ENCODE measurements around the gene ASTN2. TPM values are rescaled to one million over a fixed set of nuclear protein-coding genes. Genes with fewer than 3 reads are reported as not detected.

Gene ASTN2
- total RNA-seq, 5 donors from 2014 or later (not counting 1 experiment from before 2014, with no cell fraction given): 3.7 to 4.8 (median 4.4) TPM

DNA sequence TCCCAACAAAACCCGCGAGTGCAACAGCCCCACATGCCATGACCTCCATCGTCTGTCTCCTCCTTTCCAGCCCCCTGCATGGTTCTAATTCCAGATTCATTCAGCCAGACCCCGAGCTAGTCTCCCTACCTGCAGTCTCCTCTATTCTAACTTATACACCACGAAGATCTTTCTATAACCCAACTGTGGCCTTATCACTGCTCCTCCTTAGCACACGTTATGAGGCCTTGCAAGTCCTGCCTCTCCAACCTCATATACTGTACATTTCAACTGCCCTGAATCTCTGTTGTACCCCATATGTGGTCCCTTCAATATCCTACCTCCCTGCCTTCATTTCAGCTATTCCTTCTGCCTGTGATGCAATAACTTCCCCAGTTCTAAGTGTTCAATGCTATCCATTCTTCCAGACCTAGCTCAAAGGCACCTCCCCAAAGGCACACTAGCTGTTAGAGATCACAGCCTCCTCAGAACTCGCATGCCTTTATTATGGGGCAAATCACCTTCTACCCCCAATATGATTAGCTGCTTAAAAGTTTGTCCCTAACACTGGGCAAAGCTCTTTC, 942.8 kb downstream of the ASTN2 start:
- H3K4me3 Mint-ChIP-seq: no peak overlapping the region
- Histone ChIP-seq H3K9me3 (no peaks in the 10 kb centered on the region), H3K4me1 (ENCODE audit: control insufficient read depth in 1 of 2, extremely low read depth in 1 of 2, insufficient read depth in 2 of 2, low read length in 2 of 2) (no peaks in the 10 kb centered on the region), H3K27ac (ENCODE audit: low read length) (no peak overlapping the region), H3K27me3 (replicated peaks in 1 of 2; ENCODE audit: control insufficient read depth in 2 of 2, extremely low read depth in 1 of 2, insufficient read depth in 2 of 2, low read length in 1 of 2) (no peaks in the 10 kb centered on the region), H3K4me3 (ENCODE audit: control insufficient read depth in 1 of 2, extremely low read depth in 1 of 2, low read length in 1 of 2) (no peak overlapping the region), H3K36me3 (ENCODE audit: control insufficient read depth in 2 of 2, extremely low read depth in 1 of 2, insufficient read depth in 1 of 2, low read length in 1 of 2) (no peaks in the 10 kb centered on the region)
- no peaks in the 10 kb centered on the region for H3K27me3 Mint-ChIP-seq
- H3K9me3 Mint-ChIP-seq: no peaks in the 10 kb centered on the region
- WGBS (ENCODE audit: insufficient coverage): 94% methylated on average over 6 of the region's 7 CpGs
- H3K36me3 Mint-ChIP-seq: peaks cover 31% of the 10 kb centered on the region
- POLR2A ChIA-PET: no interaction called here
- CTCF ChIA-PET: interaction anchor here (0.6 to 0.7 kb wide), 2 partner anchors 10 to 120 kb away, joined by 3 to 6 read pairs; no protein-coding TSS in a partner anchor
- no peaks in the 10 kb centered on the region for H3K4me1 Mint-ChIP-seq
- no peak overlapping the region for H3K27ac Mint-ChIP-seq
- DNase-seq (no peak), ATAC-seq (replicated peaks in 1 of 4) (no peak)

DNA sequence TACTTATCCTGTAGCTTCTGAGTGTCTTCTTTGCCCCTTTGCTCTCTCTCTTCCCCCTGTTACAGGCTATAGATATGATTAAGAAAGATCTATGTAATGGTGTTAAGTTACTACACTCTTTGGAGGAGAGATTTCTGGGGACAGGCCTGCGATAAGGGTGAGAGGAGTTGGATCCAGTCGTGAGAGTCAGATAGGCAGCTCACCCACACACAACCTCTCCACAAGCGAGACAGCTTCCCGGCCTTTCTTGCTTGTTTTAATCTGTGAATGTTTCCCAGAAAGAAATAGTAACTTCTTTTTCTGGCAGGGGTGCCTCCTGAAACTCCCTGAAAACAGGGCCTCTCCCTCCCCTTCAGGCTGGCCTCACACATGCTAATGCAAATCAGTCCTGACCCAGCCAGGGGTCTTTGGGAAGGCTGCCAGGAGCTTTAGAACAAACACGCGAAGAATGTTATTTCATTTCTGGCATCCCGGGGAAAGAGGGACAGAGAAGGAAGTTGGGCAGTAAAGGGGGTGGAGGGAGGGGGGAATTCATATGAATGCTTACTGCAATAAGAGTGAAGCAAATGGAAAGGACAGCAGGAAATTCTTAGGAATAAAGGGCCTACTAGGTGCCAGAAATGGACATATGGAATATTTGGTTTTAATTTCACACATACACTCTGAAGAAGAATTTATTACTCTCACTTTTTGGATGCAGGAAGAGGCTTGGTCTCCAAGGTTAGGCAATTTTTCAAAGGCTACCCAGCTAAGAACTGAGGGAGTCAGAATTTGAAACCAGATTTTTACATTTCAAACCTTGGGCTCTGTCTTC, 943.6 kb downstream of the ASTN2 start:
- Mint-ChIP-seq H3K36me3 (peaks cover 29% of the 10 kb centered on the region), H3K4me3 (no peak overlapping the region), H3K27me3 (no peaks in the 10 kb centered on the region), H3K4me1 (no peaks in the 10 kb centered on the region), H3K9me3 (no peaks in the 10 kb centered on the region), H3K27ac (no peak overlapping the region)
- 0% methylated on average over 1 of the region's 7 CpGs for WGBS (ENCODE audit: insufficient coverage)
- H3K36me3 ChIP-seq (ENCODE audit: control insufficient read depth in 2 of 2, extremely low read depth in 1 of 2, insufficient read depth in 1 of 2, low read length in 1 of 2): no peaks in the 10 kb centered on the region
- no peaks in the 10 kb centered on the region for H3K27me3 ChIP-seq (replicated peaks in 1 of 2; ENCODE audit: control insufficient read depth in 2 of 2, extremely low read depth in 1 of 2, insufficient read depth in 2 of 2, low read length in 1 of 2)
- ATAC-seq (replicated peaks in 1 of 4): no peak
- no peak overlapping the region for H3K4me3 ChIP-seq (ENCODE audit: control insufficient read depth in 1 of 2, extremely low read depth in 1 of 2, low read length in 1 of 2)
- no peaks in the 10 kb centered on the region for H3K4me1 ChIP-seq (ENCODE audit: control insufficient read depth in 1 of 2, extremely low read depth in 1 of 2, insufficient read depth in 2 of 2, low read length in 2 of 2)
- H3K9me3 ChIP-seq: no peaks in the 10 kb centered on the region
- CTCF ChIA-PET: no interaction called here
- DNase-seq: no peak
- H3K27ac ChIP-seq (ENCODE audit: low read length): no peak overlapping the region
- POLR2A ChIA-PET: no interaction called here

DNA sequence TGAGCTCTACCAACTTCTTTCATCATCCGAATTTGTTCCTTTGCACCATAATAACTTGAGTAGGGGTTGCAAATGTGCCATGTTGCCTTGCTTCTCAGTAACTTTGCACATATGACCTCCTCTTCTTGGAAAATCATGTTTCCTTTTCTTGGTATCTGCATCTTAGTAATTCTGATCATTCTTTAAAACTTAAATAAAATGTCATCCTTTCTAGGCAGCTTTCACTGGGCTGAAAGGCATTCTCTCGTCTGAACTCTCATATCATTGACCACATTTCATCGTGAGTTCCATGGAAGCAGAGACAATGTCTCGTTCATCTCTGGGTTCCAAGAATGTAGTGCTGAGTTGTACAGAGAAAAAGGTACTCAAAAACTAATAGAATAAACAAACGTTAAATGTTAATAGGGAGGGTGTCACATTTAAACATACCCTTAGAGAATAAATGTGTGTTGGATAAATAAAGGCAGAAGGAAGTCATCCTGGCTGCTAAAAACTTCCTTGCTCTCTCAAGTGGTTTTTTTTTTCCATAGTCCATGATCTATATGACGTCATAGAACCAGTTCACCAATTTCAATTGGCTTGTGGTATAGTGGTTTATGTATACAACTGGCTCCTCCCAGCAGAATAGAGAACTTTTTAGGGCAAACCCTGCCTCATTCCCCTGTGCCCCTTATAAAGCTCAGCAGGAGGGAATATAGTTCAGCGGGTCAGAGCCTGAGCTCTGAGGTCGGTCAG, 945.9 kb downstream of the ASTN2 start:
- ChIA-PET CTCF (no interaction called here), POLR2A (interaction anchor here in 1 of 2 donors (0.6 kb wide), 1 partner anchor 482 kb away, joined by 5 read pairs; no protein-coding TSS in a partner anchor)
- no CpG with 5 or more reads among the region's 8 CpGs for WGBS (ENCODE audit: insufficient coverage)
- Mint-ChIP-seq H3K36me3 (peaks cover 14% of the 10 kb centered on the region), H3K27me3 (no peaks in the 10 kb centered on the region), H3K4me3 (no peak overlapping the region), H3K27ac (no peak overlapping the region), H3K9me3 (no peaks in the 10 kb centered on the region), H3K4me1 (no peaks in the 10 kb centered on the region)
- Histone ChIP-seq H3K36me3 (ENCODE audit: control insufficient read depth in 2 of 2, extremely low read depth in 1 of 2, insufficient read depth in 1 of 2, low read length in 1 of 2) (no peaks in the 10 kb centered on the region), H3K4me1 (ENCODE audit: control insufficient read depth in 1 of 2, extremely low read depth in 1 of 2, insufficient read depth in 2 of 2, low read length in 2 of 2) (no peaks in the 10 kb centered on the region), H3K4me3 (ENCODE audit: control insufficient read depth in 1 of 2, extremely low read depth in 1 of 2, low read length in 1 of 2) (no peak overlapping the region), H3K9me3 (no peaks in the 10 kb centered on the region), H3K27me3 (replicated peaks in 1 of 2; ENCODE audit: control insufficient read depth in 2 of 2, extremely low read depth in 1 of 2, insufficient read depth in 2 of 2, low read length in 1 of 2) (no peaks in the 10 kb centered on the region), H3K27ac (ENCODE audit: low read length) (no peak overlapping the region)
- DNase-seq (no peak), ATAC-seq (replicated peaks in 1 of 4) (no peak)

DNA sequence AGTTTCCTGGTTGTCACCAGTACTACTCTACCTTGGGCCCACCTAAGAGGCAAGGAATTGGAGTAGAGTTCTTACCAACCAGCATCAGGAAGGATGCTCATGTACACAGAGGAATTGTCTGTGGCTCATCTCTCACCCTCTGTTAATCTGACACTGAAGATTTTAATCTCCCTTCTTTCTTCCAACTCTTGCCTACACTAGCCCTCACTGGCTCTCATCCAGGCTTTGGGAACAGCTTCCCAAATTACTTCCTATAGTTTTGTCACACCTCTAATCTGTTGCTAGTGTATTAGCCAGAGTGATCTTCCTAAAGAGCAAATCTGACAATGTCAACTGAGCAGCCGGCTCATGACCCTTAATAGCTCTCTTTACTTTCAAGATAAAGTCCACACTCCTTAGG, 946.5 kb downstream of the ASTN2 start:
- H3K27me3 Mint-ChIP-seq: no peaks in the 10 kb centered on the region
- Histone ChIP-seq H3K9me3 (no peaks in the 10 kb centered on the region), H3K27ac (ENCODE audit: low read length) (no peak overlapping the region), H3K27me3 (replicated peaks in 1 of 2; ENCODE audit: control insufficient read depth in 2 of 2, extremely low read depth in 1 of 2, insufficient read depth in 2 of 2, low read length in 1 of 2) (no peaks in the 10 kb centered on the region), H3K36me3 (ENCODE audit: control insufficient read depth in 2 of 2, extremely low read depth in 1 of 2, insufficient read depth in 1 of 2, low read length in 1 of 2) (no peaks in the 10 kb centered on the region), H3K4me3 (ENCODE audit: control insufficient read depth in 1 of 2, extremely low read depth in 1 of 2, low read length in 1 of 2) (no peak overlapping the region), H3K4me1 (ENCODE audit: control insufficient read depth in 1 of 2, extremely low read depth in 1 of 2, insufficient read depth in 2 of 2, low read length in 2 of 2) (no peaks in the 10 kb centered on the region)
- H3K27ac Mint-ChIP-seq: no peak overlapping the region
- POLR2A ChIA-PET: no interaction called here
- no peaks in the 10 kb centered on the region for H3K9me3 Mint-ChIP-seq
- no peaks in the 10 kb centered on the region for H3K4me1 Mint-ChIP-seq
- DNase-seq (no peak), ATAC-seq (replicated peaks in 1 of 4) (no peak)
- WGBS (ENCODE audit: insufficient coverage): 100% methylated on average over 1 of the region's 1 CpG
- peaks cover 14% of the 10 kb centered on the region for H3K36me3 Mint-ChIP-seq
- no peak overlapping the region for H3K4me3 Mint-ChIP-seq
- CTCF ChIA-PET: no interaction called here

DNA sequence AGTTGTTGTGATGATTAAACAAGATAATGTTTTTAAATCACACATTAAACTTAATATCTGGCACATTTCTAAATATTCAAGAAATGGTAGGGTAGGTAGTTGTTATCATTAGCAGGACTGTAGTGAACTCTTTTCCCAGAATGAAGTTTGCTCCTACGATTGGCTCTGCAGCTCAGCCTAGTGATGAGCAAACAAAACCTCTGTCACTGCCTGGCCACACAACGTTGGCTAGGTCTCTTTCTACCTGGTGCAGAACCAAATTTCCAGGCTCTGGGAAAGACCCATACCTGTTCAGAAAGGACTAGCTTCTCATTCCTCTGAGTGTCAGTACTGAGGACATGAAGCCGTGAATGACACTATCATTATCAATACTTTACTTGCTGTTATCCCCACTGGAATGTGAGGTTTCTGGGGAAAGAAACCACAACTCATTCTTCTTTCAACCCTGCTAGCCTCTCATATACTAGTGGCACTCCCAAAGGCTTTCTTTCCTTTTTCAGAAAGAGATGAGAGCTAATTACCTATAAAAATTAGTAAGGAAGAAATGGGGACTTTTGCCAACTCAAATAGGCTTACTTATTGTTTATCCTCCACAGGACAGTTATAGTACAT, 947.0 kb downstream of the ASTN2 start:
- CTCF ChIA-PET: no interaction called here
- 76% methylated on average over 2 of the region's 3 CpGs for WGBS (ENCODE audit: insufficient coverage)

More for the DNA sequence above, 947.0 kb downstream of the ASTN2 start:
- no peak overlapping the region for H3K27ac ChIP-seq (ENCODE audit: low read length)
- no peaks in the 10 kb centered on the region for H3K36me3 ChIP-seq (ENCODE audit: control insufficient read depth in 2 of 2, extremely low read depth in 1 of 2, insufficient read depth in 1 of 2, low read length in 1 of 2)
- POLR2A ChIA-PET: no interaction called here
- Mint-ChIP-seq H3K4me1 (no peaks in the 10 kb centered on the region), H3K4me3 (no peak overlapping the region), H3K27ac (no peak overlapping the region), H3K9me3 (no peaks in the 10 kb centered on the region), H3K36me3 (peaks cover 14% of the 10 kb centered on the region), H3K27me3 (no peaks in the 10 kb centered on the region)
- ATAC-seq (replicated peaks in 1 of 4) (no peak), DNase-seq (no peak)
- no peaks in the 10 kb centered on the region for H3K9me3 ChIP-seq
- no peaks in the 10 kb centered on the region for H3K4me1 ChIP-seq (ENCODE audit: control insufficient read depth in 1 of 2, extremely low read depth in 1 of 2, insufficient read depth in 2 of 2, low read length in 2 of 2)
- H3K27me3 ChIP-seq (replicated peaks in 1 of 2; ENCODE audit: control insufficient read depth in 2 of 2, extremely low read depth in 1 of 2, insufficient read depth in 2 of 2, low read length in 1 of 2): no peaks in the 10 kb centered on the region
- H3K4me3 ChIP-seq (ENCODE audit: control insufficient read depth in 1 of 2, extremely low read depth in 1 of 2, low read length in 1 of 2): no peak overlapping the region
